DND-41 (cell line): Measurements from ENCODE around the gene CEP162.

Experiments
- CTCF ChIP-seq: IDR thresholded peaks from 2 replicates; pipeline ENCODE4 v1.5.1; 2012; ENCODE audit warnings: borderline replicate concordance, low read length, moderate library complexity, mild to moderate bottlenecking; ENCODE audit not compliant: poor library complexity, severe bottlenecking; ENCODE audit errors: extremely low read depth
- EZH2 ChIP-seq: IDR thresholded peaks from 3 replicates; pipeline ENCODE4 v1.6.1; 2012; ENCODE audit warnings: borderline replicate concordance, low read depth, mild to moderate bottlenecking, moderate library complexity, low read length, inconsistent platforms; ENCODE audit not compliant: severe bottlenecking

GRCh38 chr6:84107495-84107894 is 119.9 kb downstream of the CEP162 start:
- no peak for TF ChIP-seq CTCF
- no peak for TF ChIP-seq EZH2
